SHP77 treated with DMSO at 0.1 percent for 48 hours (cell line): ENCODE results near the gene THRB.

Source experiments
- DNase-seq: peaks from one replicate; lab custom pipeline; 2025; lab: John Stamatoyannopoulos, UW

The THRB gene

DNA sequence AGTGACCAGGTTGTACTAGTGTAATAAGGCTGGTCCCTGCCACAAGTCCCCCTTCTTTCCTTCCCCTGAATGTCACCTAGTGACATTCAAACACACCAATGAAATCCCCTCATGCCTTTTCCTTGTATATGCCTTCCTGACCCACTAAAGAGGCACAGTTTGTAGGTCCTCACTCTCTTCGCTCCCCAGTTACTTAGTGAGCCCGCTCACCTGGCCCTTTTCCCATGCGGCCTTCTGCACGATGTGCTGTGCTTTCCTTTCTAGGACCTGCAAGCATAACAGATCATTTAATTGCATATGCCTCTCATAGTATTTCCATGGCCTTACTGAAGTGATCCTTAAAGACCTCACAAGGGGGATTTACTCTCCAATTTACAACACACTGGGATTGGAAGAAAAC is 146.3 kb downstream of the THRB start:
- no peak for DNase-seq

DNA sequence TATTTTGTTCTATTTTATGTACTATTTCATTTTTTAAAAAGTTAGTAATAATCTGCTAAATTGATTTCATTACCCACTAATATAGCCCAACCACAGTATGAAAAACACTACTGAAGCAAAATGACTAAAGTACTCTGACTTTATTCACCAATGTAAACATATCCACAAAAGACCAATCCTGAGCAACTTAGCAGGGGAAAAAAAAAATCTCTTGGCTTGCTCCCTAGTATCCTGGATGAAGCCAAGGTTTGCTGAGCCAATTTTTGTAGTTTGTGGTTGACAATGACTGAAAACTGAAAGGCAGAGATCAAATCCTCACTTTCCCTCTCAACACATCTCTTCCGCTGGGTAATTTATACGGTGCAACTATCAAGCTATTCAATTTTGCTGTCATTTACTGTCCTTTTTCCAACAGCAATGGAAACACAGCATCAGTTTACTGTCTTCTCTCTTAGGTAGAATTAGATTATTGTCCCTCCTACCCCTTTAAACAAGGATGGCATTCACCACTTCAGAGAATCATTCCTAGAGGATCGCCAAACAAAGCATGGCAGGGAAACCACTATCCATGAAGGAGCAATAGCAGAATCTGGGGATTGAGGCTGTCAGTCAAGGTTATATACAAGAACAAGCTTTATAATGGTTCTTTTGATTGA is 149.7 kb downstream of the THRB start:
- DNase-seq = no peak

DNA sequence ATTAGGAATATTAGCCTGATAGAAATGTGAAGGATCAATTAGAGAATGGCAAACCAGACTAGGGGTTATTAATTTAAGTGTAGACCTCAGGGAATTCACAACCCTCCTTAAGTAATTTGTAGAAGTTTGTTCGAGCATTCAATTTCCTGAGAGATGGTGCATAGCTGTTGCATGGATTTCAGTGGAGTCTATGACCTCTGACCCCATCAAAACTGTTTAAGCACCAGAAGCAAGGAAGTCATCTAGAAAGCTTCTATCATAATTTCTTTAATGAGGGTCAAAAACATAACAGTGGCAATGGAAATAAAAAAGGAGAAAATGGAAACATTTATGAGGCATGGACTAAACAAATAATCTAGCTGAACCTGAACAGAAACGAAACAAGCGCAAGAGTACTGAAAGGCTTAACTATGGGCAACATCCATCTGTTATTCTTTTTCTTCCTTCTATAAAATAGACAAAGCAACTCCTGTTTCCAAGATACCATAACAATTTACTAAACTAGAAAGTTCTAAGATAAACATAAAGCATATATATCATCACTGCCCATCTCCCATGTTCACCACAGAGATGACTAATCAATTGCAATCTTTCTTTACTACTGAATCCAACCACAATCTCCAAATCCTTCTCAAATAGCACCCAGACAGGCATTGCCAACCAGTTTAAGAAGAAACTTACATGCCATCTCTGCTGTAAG is 151.4 kb downstream of the THRB start:
- no peak for DNase-seq

DNA sequence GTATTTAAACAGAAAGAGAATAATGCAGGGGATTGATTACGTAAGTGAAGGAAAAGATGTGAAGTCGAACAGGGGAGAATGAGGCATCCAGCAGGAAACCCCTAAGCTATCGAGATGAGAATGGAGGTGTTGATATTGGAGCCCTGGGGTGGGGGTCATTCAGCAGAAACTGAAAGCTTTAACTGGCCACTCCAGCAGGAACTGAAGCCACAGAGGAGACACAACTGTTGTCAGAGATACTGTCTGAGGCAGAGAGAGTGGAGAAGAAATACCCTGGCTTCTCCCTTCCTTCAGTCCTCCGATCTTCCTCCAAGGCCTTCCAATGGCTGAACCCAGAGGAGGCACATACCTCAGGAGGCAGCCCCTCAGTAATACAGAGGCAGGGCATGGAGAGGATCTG is 152.4 kb downstream of the THRB start:
- DNase-seq = no peak

DNA sequence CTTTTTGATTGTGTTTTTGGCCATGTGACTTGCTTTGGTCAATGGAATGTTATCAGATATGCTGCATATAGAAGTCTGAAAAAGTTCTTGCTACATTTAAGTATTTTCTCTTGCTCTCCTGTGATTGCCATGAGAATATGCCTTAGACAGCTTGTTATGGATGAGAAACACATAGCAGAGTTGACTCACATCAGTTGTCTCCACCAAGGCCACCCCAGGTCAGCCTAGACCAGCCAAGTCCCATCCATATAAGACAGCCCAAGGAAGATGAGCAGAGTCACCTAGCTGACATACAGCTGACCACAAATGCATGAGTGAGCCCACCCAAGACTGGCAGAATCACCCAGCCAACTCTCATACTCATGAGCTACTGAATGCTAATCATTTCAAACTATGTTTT is 153.0 kb downstream of the THRB start:
- no peak for DNase-seq

DNA sequence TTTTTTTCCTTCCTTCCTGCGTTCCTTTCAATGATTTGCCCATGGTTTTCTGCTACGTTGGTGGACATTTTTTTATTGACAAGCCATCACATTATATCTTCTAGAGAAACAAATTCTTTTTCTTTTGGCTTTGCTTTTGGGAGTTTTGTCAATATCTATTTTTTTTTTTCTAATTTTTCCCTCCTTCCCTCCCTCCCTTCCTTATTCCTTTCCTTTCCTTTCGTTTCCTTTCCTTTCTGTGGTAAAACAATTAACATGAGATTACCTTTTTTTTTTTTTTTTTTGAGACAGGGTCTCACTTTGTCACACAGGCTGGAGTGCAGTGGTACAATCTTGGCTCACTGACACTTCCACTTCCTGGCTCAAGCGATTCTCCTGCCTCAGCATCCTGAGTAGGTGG is 153.7 kb downstream of the THRB start:
- DNase-seq = no peak

DNA sequence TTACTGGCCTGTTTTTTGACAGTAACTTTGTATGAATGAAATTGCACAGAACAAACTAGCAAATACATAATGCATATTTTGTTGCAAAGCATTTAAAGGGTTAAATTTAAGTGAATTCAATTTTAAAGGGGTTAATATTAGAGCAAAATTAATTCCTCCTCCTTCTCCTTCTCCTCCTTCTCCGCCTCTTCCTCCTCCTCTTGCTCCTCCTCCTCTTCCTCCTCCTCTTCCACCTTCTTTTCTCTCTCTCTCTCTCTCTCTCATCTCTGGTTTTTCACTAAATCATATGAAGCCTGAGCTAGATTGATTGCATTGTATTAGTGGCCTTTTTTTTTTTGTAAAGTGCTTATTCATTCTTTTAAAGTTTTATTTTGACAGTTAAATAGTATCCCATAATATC is 154.5 kb downstream of the THRB start:
- no peak for DNase-seq

DNA sequence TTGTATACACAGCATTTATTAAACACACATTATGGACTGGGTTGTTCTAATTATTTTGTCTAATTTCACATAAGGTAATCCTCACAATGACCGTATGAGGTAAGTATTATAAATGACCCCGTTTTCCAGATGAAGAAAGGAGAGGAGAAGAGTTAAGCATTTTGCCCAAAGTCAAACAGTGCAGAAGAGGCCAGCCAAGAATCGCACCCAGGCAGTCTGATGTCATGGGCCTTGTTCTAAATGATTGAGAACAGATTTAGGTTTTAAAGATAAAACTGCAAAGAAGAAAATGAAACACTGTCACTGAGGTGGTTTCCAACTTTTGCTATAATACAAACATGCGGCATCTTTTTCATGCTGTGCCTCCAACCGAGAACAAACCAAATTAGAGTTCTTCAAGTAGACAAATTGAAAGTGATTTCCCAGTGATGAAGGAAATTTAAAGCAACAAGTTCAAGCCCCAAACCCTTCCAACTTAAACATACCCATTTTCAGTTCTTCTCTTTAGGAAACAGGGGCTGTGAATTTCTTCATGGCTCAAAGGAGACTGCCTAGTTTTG is 155.3 kb downstream of the THRB start:
- DNase-seq = no peak

DNA sequence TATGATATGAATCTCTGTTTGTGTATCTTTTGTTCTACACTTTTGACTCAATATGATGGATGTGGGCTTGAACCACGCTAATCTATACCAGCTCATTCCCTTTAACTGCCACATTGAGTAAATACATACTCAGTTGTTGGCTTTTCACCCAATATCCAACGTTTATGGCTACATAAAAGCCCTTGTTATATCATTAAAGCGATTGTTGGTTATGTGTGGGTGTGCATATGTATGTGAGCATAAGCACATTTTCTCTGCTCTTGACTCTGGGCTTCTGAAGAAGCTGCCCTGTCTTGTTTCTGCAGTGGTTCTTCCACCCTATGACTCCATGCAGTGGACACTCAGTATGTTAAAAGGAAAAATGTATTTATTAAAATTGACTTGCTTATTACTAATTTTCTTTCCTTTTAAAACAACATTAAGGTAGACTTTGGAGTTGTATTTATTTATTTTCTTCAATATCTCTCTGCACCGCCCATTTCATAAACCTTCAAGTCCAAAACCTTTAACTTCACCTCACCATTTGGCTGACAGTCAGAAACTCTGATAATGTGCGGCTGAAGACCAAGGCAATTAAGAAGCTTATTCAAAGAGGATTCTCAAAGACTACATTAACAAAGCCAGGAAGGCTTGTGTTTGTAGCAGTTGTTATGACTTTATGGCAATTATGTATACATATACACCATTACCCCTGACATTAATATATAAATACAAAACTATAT is 156.1 kb downstream of the THRB start:
- no peak for DNase-seq

DNA sequence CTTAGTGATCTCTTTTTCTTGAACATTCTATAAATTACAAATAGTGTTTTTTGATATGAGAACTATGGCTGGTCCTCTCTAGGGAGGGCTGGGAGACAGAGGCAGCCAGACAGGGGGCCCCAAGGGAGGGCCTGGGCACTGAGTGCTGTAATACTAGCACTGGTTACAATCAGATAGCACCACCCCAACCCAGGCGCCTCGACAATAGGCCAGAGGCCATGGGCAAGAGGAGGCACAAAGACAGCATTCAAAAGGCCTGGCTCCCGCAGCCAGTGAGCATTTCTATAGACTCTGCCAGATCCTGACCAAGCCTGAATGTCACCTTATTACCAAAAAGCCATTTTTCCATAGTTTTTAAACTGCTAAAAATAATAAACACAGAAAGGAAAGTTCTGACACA is 158.5 kb downstream of the THRB start:
- no peak for DNase-seq

DNA sequence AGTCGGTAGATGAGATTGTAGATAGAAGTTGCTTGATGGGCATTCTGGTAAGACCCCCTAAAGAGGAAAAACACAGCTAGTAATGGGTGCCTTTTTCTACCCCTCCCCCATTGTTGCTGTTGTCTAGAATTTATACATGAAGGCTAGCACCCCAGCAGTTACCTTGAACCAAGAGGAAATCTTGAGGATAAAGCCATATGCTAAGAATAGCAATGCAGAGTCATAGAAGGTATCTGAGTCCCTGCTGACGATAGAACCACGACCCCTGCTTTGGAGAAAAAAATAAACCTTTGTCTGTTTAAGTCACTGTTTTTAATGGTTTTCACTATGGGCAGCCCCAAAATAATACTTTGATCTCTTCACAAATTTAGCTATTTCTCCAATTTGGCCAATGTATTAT is 162.6 kb downstream of the THRB start:
- no peak for DNase-seq

DNA sequence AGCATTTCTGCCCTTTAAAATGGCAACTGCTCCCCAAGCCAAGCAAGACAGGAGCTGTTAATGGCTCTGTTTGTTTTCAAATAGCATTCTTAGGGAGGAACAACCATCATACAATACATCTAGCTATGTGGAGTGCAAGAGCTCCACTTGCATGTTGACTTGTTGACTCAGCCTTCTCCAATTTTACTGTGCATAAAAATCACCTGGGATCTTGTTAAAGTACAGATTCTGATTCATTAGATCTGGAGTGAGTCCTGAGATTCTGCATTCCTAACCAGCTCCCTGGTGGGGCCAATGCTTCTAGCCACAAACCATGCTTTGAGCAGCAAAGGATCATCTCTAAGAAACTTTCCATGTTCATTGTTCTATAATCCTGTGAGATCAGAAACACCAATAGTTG is 171.4 kb downstream of the THRB start:
- no peak for DNase-seq

DNA sequence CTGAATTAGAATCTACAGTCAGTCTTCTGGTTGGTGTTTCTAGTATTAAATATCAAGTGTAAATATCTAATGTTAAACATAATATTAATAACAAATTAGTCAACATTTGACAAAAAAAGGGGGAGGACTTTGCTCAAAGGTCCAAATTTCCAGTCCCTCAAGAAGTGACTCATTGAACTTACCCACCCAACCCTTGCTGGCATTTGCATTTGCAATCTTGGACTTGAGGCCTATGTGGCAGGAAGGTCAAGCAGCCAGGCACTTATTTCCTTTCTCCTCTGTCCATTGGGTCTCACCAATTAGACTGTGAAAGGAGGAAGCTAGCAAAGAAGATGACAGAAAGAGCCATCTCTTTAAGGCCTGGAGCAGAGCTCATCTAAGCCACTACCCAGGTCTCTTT is 174.0 kb downstream of the THRB start:
- no peak for DNase-seq

DNA sequence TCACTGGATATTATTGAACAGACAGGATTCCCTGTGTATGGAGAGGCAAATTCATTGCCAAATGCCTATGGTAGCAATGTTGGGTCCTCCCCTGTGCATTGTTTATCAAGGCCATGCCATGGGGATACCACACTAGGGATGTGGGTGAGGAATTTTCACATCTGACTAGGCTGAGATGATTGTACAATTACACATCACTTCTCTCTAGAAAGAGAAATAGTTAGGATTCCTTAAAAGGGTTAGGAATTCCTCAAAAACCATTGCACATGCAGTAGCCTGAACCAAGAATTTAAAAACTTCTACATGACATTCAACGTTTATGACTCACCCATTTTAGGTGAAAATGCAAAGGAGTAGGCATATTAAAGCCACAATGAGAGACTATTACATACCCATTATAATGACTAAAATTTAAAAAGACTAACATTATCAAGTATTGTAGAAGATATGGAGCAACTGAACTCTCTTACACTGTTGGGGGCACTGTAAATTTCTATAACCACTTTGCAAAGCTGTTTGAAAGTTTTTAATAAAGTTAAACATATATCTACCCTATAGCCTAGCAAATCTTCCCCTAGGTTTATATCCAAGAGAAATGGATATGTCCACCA is 175.9 kb downstream of the THRB start:
- no peak for DNase-seq

DNA sequence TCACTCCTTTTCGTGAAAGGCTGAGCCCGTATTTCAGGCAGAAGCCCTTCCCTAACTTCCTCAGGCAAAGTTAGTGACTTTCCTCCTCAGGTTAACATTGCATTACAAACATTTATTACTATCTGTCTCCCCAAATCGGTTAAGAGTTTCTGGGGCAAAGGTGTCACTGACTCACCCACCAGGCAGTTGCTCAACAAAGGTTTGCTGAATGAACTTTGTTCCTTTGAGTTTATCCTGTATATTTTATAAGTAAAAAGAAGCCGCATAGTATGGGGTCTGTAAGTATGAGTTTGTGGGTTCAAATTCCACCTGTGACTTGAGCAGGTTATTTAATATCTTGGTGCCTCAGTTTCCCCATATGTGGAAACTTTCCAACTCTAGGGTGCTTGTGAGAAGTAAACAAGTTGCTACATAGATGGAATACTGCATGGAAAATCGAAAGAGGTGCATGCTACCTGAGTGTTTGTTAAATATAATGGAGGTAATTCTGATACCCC is 177.7 kb downstream of the THRB start:
- no peak for DNase-seq

DNA sequence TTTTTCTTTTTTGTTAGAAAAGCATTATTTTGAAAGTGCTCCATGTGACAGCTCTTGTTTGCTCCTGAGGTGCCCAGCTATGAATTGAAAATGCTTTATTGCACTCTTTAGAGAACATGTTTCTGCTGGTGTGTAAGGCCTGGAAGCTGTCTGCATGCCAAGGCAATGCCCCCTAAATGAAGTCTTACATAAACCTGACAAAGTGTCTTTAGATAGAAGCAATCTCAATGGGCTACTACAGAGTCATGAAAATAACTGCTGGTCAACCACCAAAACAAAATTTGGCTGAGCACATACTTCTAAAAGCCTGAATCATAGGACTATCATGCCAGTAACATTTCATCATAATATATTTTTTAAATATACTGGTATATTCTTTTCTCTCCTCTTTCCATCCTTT is 178.7 kb downstream of the THRB start:
- DNase-seq = no peak

DNA sequence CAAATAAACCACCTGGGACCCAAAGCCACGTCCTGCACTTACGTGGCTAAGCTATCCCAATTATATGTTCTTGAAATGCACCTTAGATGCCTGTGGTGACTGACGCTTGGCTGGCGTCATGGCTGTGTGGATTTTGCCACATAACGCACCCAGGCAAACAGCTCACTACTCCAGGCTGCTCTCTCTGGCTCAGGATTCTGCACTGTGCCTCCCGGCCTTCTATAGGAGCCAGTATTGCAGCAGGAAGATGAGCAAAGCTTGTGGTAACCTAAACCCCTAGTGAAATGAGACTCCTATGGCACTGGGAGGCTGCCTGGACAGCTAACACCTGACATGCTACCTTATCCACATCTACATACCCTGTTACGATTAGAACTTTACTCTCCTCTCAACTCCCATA is 179.3 kb downstream of the THRB start:
- DNase-seq = no peak

DNA sequence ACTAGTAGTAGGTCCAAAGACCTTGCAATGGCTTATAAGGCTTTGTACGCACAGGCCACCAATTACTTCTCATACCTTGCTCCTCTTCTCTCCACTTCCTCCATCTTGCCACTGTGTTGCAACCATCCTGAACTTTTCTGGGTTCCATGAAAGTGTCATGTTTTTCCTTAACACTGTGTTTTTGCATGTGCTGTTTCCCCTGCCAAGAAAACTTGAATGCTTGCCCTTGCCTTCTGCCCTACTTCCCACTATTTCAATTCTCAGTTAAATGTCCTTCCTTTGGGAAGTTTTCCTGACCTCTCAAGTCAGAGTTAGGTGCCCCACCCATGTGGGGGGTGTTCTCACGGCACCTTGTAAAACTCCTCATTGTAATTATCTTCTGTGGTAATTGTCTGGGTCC is 182.8 kb downstream of the THRB start:
- DNase-seq = no peak

DNA sequence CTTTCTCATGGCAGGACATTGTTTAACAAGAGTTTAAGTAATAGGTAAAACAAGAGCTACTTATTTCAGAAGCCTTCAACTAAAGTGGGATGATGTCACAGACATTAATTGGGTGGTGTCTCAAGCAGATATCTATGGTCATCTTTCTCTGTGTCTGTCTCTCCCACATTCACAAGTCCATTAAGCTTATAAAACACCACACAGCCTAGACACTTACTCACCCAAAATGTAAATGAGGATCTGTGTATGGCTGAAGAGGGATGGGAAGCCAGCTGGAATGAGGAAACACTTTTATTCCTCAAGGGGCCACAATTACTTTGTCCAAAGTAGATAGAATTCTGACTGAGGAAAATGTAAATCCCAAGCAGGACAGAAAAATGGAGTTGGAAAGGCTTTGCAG is 183.8 kb downstream of the THRB start:
- no peak for DNase-seq

DNA sequence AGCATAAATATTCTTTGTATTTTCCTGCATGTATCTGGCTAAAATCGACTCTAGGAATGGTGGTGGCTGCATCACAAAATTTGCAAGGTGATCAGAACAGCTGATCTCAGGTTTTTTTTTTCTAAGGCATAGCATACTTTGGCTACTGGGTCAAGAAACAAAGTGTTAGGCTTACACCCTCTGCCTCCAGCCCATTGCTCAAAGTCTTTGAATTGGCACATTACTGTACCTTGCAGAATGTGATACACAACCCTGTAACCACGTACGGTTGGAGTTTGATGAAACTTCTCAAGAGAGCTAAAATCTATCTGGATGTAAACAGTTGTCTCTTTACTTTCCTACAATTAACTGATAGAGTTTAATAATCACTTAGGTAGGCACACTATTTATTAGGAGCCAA is 188.1 kb downstream of the THRB start:
- no peak for DNase-seq

DNA sequence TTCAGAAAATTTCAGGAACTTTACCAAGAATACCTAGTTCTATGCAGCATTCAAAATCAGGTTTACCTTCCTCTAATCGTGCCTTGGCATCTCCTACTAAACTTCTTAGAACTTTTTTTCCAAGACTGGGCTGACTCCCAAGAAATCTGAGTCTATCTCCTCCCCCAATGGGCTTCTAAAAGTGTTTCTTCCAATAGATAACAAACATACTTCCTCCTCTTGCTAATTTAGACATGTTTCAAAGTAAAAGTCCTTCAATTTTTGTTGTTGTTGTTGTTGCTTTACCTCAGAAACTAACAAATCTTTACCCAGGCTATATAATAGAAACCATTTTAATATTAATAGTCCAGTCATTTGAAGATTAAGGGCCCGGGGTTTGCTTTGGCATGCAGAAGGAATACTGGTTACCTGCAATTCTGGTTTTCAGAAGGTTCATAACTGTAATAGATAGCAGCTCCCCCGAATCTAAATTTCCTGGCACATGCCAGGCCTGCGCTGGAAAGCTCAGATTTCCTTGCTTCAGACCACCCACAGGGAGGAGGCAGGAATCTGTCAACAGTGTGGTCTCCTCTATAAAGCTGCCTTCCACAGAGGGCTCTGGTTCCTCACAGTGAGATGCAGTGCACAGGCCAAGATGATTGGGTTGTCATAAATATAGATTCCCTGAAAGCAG is 188.7 kb downstream of the THRB start:
- no peak for DNase-seq
